H1 (cell line): ENCODE results near the gene SEMA3D.

Source experiments
- EZH2 ChIP-seq: fragments of 200-600 bp; sonication (generic); IDR thresholded peaks from 2 replicates; pipeline ENCODE4 v1.7.1; 2012; ENCODE audit warnings: low read depth, mild to moderate bottlenecking, moderate library complexity, low read length, inconsistent platforms; ENCODE audit not compliant: severe bottlenecking
- SIRT6 ChIP-seq: IDR thresholded peaks from one replicate; pipeline ENCODE4 v1.7.1; 2012; ENCODE audit warnings: low read length, inconsistent platforms

- TF ChIP-seq EZH2 (no peak), SIRT6 (no peak)
Measured at GRCh38 chr7:85150624-85151023, 36.2 kb downstream of the SEMA3D start.
